ENCODE measurements around the gene ECE2.

The ECE2 gene

GRCh38 chr3:184275961-184276910, at the start of gene ECE2:
TSS of gene ECE2 (plus strand) at chr3:184276022. CDS start at chr3:184276154, 132 bp downstream.
- TF ChIP-seq CTCF (IDR thresholded peaks at IDR 0.05; ENCODE audit: extremely low read depth, missing control alignments), result no peak

GRCh38 chr3:184227481-184227935, 48.3 kb upstream of the ECE2 start:
- TF ChIP-seq CTCF (IDR thresholded peaks at IDR 0.05; ENCODE audit: extremely low read depth, missing control alignments), result peak; percentile 86
- DNase-seq (ENCODE audit: low spot score), result peak; percentile 83

More at GRCh38 chr3:184275961-184276910, at the start of gene ECE2:
- DNase-seq (ENCODE audit: low spot score), result no peak

- peak; percentile 33 for DNase-seq (ENCODE audit: low spot score)
- TF ChIP-seq CTCF (IDR thresholded peaks at IDR 0.05; ENCODE audit: extremely low read depth, missing control alignments), result no peak
These were observed 47.3 kb upstream of the ECE2 start for GRCh38 chr3:184228376-184229137.

GRCh38 chr3:184229394-184230080, 46.3 kb upstream of the ECE2 start, which contains the start of gene VWA5B2:
TSS of gene VWA5B2 (plus strand) at chr3:184229585. CDS start at chr3:184230529, 944 bp downstream.
- peak; percentile 96 for DNase-seq (ENCODE audit: low spot score)
- TF ChIP-seq CTCF (IDR thresholded peaks at IDR 0.05; ENCODE audit: extremely low read depth, missing control alignments), result no peak

- TF ChIP-seq CTCF (IDR thresholded peaks at IDR 0.05; ENCODE audit: extremely low read depth, missing control alignments), result no peak
- peak; percentile 82 for DNase-seq (ENCODE audit: low spot score)
These were observed 45.7 kb upstream of the ECE2 start for GRCh38 chr3:184230081-184230602.

- TF ChIP-seq CTCF (IDR thresholded peaks at IDR 0.05; ENCODE audit: extremely low read depth, missing control alignments), result no peak
- peak; percentile 39 for DNase-seq (ENCODE audit: low spot score)
These were observed 45.0 kb upstream of the ECE2 start for GRCh38 chr3:184230603-184231528.

Measured in GM20000 (cell line).